Measurements from ENCODE around the gene FTCD.
"Not testable (repeated sequence)": the region's sequence is repeated elsewhere in the genome, so short reads cannot be mapped to it uniquely, and the experiment has no call there.

FTCD gene

GRCh38 chr21:46178961-46179360, 23.6 kb upstream of the FTCD start:
- Histone ChIP-seq H3K4ac (ENCODE audit: low read depth, low read length) (no peak overlapping the region), H3K79me2 (ENCODE audit: control insufficient read depth, insufficient read depth, low read length, poor library complexity) (peaks cover 2% of the 10 kb centered on the region), H3K9me3 (ENCODE audit: insufficient read depth, low read depth, low read length) (peaks cover 2% of the 10 kb centered on the region), H3K14ac (ENCODE audit: low read length) (no peak overlapping the region), H2BK12ac (ENCODE audit: low read length) (no peak overlapping the region), H3K79me1 (ENCODE audit: low read length) (peaks cover 2% of the 10 kb centered on the region), H4K12ac (ENCODE audit: low read depth, low read length) (no peak overlapping the region), H2AFZ (ENCODE audit: insufficient read depth, low read length, poor library complexity) (no peak overlapping the region), H3K23ac (ENCODE audit: low read length) (no peak overlapping the region), H2BK120ac (ENCODE audit: insufficient read depth, low read length, poor library complexity) (no peak overlapping the region), H3K18ac (ENCODE audit: low read length) (no peak overlapping the region), H3K4me2 (ENCODE audit: low read length) (no peak overlapping the region), H3K36me3 (ENCODE audit: control insufficient read depth in 1 of 2, insufficient read depth in 2 of 2, low read length in 2 of 2) (no peaks in the 10 kb centered on the region), H4K8ac (ENCODE audit: low read depth, low read length) (no peak overlapping the region), H3K4me3 (ENCODE audit: low read depth, low read length) (no peak overlapping the region), H2AK5ac (ENCODE audit: low read length) (no peak overlapping the region), H3K27me3 (ENCODE audit: insufficient read depth, low read length) (no peaks in the 10 kb centered on the region), H3K4me1 (ENCODE audit: control insufficient read depth in 1 of 2, insufficient read depth in 2 of 2, low read length in 2 of 2) (peaks cover 6% of the 10 kb centered on the region in 2 experiments), H3K27ac (ENCODE audit: low read depth, low read length) (no peak overlapping the region), H4K91ac (ENCODE audit: low read depth, low read length) (no peak overlapping the region), H3K9ac (ENCODE audit: low read length) (no peak overlapping the region), H2BK5ac (ENCODE audit: low read depth, low read length, poor library complexity) (no peak overlapping the region)
- WGBS (ENCODE audit: extremely low coverage, insufficient coverage, insufficient read length): no CpG with 5 or more reads among the region's 4 CpGs
- DNase-seq: no peak

DNA sequence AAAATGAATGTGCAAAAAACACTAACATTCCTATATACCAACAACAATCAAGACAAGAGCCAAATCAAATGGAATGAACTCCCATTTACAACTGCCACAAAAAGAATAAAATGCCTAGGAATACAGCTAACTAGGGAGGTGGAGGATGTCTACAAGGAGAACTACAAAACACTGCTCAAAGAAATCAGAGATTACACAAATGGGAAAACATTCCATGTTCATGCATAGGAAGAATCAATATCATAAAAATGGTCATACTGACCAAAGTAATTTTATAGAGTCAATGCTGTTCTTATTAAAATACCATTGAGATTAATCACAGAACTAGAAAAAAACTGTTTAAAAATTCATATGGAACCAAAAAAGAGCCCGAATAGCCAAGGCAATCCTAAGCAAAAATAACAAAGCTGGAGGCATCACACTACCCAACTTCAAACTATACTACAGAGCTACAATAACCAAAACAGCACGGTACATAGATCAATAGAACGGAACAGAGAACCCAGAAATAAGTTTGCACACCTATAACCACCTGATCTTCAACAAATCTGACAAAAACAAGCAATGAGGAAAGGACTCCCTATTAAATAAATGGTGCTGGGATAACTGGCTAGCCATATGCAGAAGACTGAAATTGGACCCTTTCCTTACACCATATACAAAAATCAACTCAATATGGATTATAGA, 21.2 kb upstream of the FTCD start:
- H4K8ac ChIP-seq (ENCODE audit: low read depth, low read length); H2BK120ac ChIP-seq (ENCODE audit: insufficient read depth, low read length, poor library complexity); H3K36me3 ChIP-seq (ENCODE audit: control insufficient read depth in 1 of 2, insufficient read depth in 2 of 2, low read length in 2 of 2); H3K9me3 ChIP-seq (ENCODE audit: insufficient read depth, low read depth, low read length); H3K4ac ChIP-seq (ENCODE audit: low read depth, low read length); H2AK5ac ChIP-seq (ENCODE audit: low read length); H4K12ac ChIP-seq (ENCODE audit: low read depth, low read length); H3K9ac ChIP-seq (ENCODE audit: low read length); H4K91ac ChIP-seq (ENCODE audit: low read depth, low read length); H3K14ac ChIP-seq (ENCODE audit: low read length); H3K18ac ChIP-seq (ENCODE audit: low read length); H3K79me2 ChIP-seq (ENCODE audit: control insufficient read depth, insufficient read depth, low read length, poor library complexity); H3K23ac ChIP-seq (ENCODE audit: low read length); H3K4me3 ChIP-seq (ENCODE audit: low read depth, low read length); H3K4me1 ChIP-seq (ENCODE audit: control insufficient read depth in 1 of 2, insufficient read depth in 2 of 2, low read length in 2 of 2); DNase-seq; H3K27ac ChIP-seq (ENCODE audit: low read depth, low read length); H2AFZ ChIP-seq (ENCODE audit: insufficient read depth, low read length, poor library complexity); H3K79me1 ChIP-seq (ENCODE audit: low read length); H3K27me3 ChIP-seq (ENCODE audit: insufficient read depth, low read length); H2BK5ac ChIP-seq (ENCODE audit: low read depth, low read length, poor library complexity); H2BK12ac ChIP-seq (ENCODE audit: low read length); H3K4me2 ChIP-seq (ENCODE audit: low read length): not testable (repeated sequence)
- no CpG with 5 or more reads among the region's 3 CpGs for WGBS (ENCODE audit: extremely low coverage, insufficient coverage, insufficient read length)

- no peak overlapping the region for H3K4me2 ChIP-seq (ENCODE audit: low read length)
- H2BK120ac ChIP-seq (ENCODE audit: insufficient read depth, low read length, poor library complexity): no peak overlapping the region
- no peak for DNase-seq
- H3K79me1 ChIP-seq (ENCODE audit: low read length): no peaks in the 10 kb centered on the region
- H3K79me2 ChIP-seq (ENCODE audit: control insufficient read depth, insufficient read depth, low read length, poor library complexity): no peaks in the 10 kb centered on the region
- H3K23ac ChIP-seq (ENCODE audit: low read length): no peak overlapping the region
- no peak overlapping the region for H2BK12ac ChIP-seq (ENCODE audit: low read length)
- no peak overlapping the region for H4K8ac ChIP-seq (ENCODE audit: low read depth, low read length)
- H3K4ac ChIP-seq (ENCODE audit: low read depth, low read length): no peak overlapping the region
- WGBS (ENCODE audit: extremely low coverage, insufficient coverage, insufficient read length): no CpG with 5 or more reads among the region's 1 CpG
- H3K14ac ChIP-seq (ENCODE audit: low read length): no peak overlapping the region
- no peak overlapping the region for H2AK5ac ChIP-seq (ENCODE audit: low read length)
- no peak overlapping the region for H2AFZ ChIP-seq (ENCODE audit: insufficient read depth, low read length, poor library complexity)
- no peak overlapping the region for H3K4me3 ChIP-seq (ENCODE audit: low read depth, low read length)
- no peaks in the 10 kb centered on the region for H3K4me1 ChIP-seq (ENCODE audit: control insufficient read depth in 1 of 2, insufficient read depth in 2 of 2, low read length in 2 of 2)
- H3K9ac ChIP-seq (ENCODE audit: low read length): no peak overlapping the region
- no peaks in the 10 kb centered on the region for H3K27me3 ChIP-seq (ENCODE audit: insufficient read depth, low read length)
- H3K36me3 ChIP-seq (ENCODE audit: control insufficient read depth in 1 of 2, insufficient read depth in 2 of 2, low read length in 2 of 2): no peaks in the 10 kb centered on the region
- peaks cover 3% of the 10 kb centered on the region for H3K9me3 ChIP-seq (ENCODE audit: insufficient read depth, low read depth, low read length)
- H3K18ac ChIP-seq (ENCODE audit: low read length): no peak overlapping the region
- no peak overlapping the region for H3K27ac ChIP-seq (ENCODE audit: low read depth, low read length)
- no peak overlapping the region for H4K12ac ChIP-seq (ENCODE audit: low read depth, low read length)
- H2BK5ac ChIP-seq (ENCODE audit: low read depth, low read length, poor library complexity): no peak overlapping the region
- H4K91ac ChIP-seq (ENCODE audit: low read depth, low read length): no peak overlapping the region
Observed at GRCh38 chr21:46173573-46173972, 18.2 kb upstream of the FTCD start.

DNA sequence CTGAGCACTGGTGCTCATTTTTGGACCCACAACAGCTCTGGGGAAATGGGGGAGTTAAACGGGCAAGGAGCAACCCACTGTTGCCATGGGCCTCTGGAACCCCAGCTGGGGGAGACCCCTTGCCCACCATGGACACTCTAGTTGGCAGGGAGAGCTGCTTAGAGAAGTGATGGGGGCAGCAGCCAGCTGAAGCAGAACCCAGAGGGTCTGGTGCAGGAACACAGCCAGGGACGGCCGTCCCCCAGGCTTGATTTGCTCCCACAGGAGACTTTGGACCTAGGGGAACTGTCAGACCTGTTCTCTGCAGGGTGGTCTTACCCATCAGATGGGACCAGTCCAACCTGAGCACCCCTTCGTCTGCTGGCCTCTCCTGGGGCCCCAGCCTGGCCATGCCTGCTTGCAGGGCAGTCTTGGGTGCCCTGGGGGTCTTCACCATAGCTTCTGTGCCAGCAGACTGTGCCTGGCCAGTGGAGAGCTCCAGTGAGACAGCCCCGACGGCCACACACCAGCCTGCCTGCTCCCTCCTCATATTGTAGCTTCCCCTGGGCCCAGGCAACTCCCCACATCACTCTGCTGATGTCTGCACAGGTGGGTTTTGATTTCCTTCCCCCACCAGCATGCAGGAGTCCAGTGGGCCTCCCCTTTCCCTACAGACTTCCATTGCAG, 17.6 kb upstream of the FTCD start:
- WGBS (ENCODE audit: extremely low coverage, insufficient coverage, insufficient read length): no CpG with 5 or more reads among the region's 6 CpGs
- Histone ChIP-seq H3K79me2 (ENCODE audit: control insufficient read depth, insufficient read depth, low read length, poor library complexity) (no peaks in the 10 kb centered on the region), H2BK120ac (ENCODE audit: insufficient read depth, low read length, poor library complexity) (no peak overlapping the region)

More for the DNA sequence above, 17.6 kb upstream of the FTCD start:
- Histone ChIP-seq H4K91ac (ENCODE audit: low read depth, low read length) (no peak overlapping the region), H2BK5ac (ENCODE audit: low read depth, low read length, poor library complexity) (no peak overlapping the region), H4K8ac (ENCODE audit: low read depth, low read length) (no peak overlapping the region), H3K4me1 (ENCODE audit: control insufficient read depth in 1 of 2, insufficient read depth in 2 of 2, low read length in 2 of 2) (no peaks in the 10 kb centered on the region), H3K23ac (ENCODE audit: low read length) (no peak overlapping the region), H4K12ac (ENCODE audit: low read depth, low read length) (no peak overlapping the region), H2BK12ac (ENCODE audit: low read length) (no peak overlapping the region), H3K4me3 (ENCODE audit: low read depth, low read length) (no peak overlapping the region), H2AK5ac (ENCODE audit: low read length) (no peak overlapping the region), H2AFZ (ENCODE audit: insufficient read depth, low read length, poor library complexity) (no peak overlapping the region), H3K4ac (ENCODE audit: low read depth, low read length) (no peak overlapping the region), H3K27ac (ENCODE audit: low read depth, low read length) (no peak overlapping the region), H3K79me1 (ENCODE audit: low read length) (no peaks in the 10 kb centered on the region), H3K27me3 (ENCODE audit: insufficient read depth, low read length) (no peaks in the 10 kb centered on the region), H3K36me3 (ENCODE audit: control insufficient read depth in 1 of 2, insufficient read depth in 2 of 2, low read length in 2 of 2) (peaks cover 0 to 3% of the 10 kb centered on the region in 2 experiments), H3K9me3 (ENCODE audit: insufficient read depth, low read depth, low read length) (peaks cover 5% of the 10 kb centered on the region), H3K18ac (ENCODE audit: low read length) (no peak overlapping the region), H3K4me2 (ENCODE audit: low read length) (no peak overlapping the region), H3K14ac (ENCODE audit: low read length) (no peak overlapping the region), H3K9ac (ENCODE audit: low read length) (no peak overlapping the region)
- no peak for DNase-seq
